Measurements from ENCODE around the gene RPS6KA5. TPM values are rescaled to one million over a fixed set of nuclear protein-coding genes. Genes with fewer than 3 reads are reported as not detected.

Gene RPS6KA5
- total RNA-seq, 1 experiment from 2014 or later, result 3.8 TPM

- Histone ChIP-seq H2AK5ac (ENCODE audit: insufficient read length, low read length) (no peak overlapping the region), H2BK20ac (ENCODE audit: low read depth, low read length, poor library complexity, severe bottlenecking) (no peak overlapping the region), H3K9ac (ENCODE audit: extremely low read depth, insufficient read length, low read length) (no peak overlapping the region), H3K27ac (ENCODE audit: insufficient read length, low read depth, low read length) (no peak overlapping the region), H3K56ac (ENCODE audit: insufficient read length, low read depth, low read length) (no peak overlapping the region), H2AFZ (ENCODE audit: low read length) (no peak overlapping the region), H4K91ac (ENCODE audit: insufficient read length, low read depth, low read length) (no peak overlapping the region), H2BK5ac (ENCODE audit: insufficient read length, low read length) (no peak overlapping the region), H4K5ac (ENCODE audit: insufficient read length, low read depth, low read length) (no peak overlapping the region), H3K14ac (ENCODE audit: insufficient read depth, low read length) (no peak overlapping the region), H3K23me2 (ENCODE audit: insufficient read length, low read depth, low read length, poor library complexity, severe bottlenecking) (no peaks in the 10 kb centered on the region), H3K27me3 (ENCODE audit: insufficient read depth, low read length) (no peaks in the 10 kb centered on the region), H3K9me3 (ENCODE audit: control insufficient read depth, low read depth, low read length) (no peaks in the 10 kb centered on the region), H3K4me2 (ENCODE audit: insufficient read depth, insufficient read length, low read length) (no peak overlapping the region), H2BK12ac (ENCODE audit: insufficient read length, low read depth, low read length) (no peak overlapping the region), H4K8ac (replicated peaks; ENCODE audit: insufficient read length, low read depth, low read length) (no peak overlapping the region), H4K20me1 (ENCODE audit: control insufficient read depth, insufficient read depth, insufficient read length) (no peaks in the 10 kb centered on the region), H3K4me1 (ENCODE audit: insufficient read depth, low read length) (no peaks in the 10 kb centered on the region), H3K23ac (ENCODE audit: insufficient read length, low read depth, low read length) (no peak overlapping the region), H2BK120ac (ENCODE audit: low read depth, low read length, poor library complexity, severe bottlenecking) (no peak overlapping the region), H3T11ph (ENCODE audit: low read length) (no peak overlapping the region), H2BK15ac (ENCODE audit: low read depth, low read length) (no peak overlapping the region), H3K79me2 (ENCODE audit: insufficient read depth, low read length) (no peaks in the 10 kb centered on the region), H3K4ac (ENCODE audit: low read depth, low read length) (no peak overlapping the region), H3K18ac (ENCODE audit: insufficient read length, low read depth, low read length) (no peak overlapping the region), H3K79me1 (ENCODE audit: insufficient read depth, low read depth, low read length, poor library complexity, severe bottlenecking) (no peaks in the 10 kb centered on the region)
- no peak for TF ChIP-seq CTCF (conservative IDR thresholded peaks at IDR 0.05)
- no peak overlapping the region for H3K4me3 Mint-ChIP-seq
- H3K27ac Mint-ChIP-seq, result no peak overlapping the region; a peak in 1 of 7 replicates
- H3K36me3 Mint-ChIP-seq (ENCODE audit: insufficient read depth in 1 of 3, low read depth in 3 of 3), result no peaks in the 10 kb centered on the region
- peaks cover 3% of the 10 kb centered on the region for H3K27me3 Mint-ChIP-seq (ENCODE audit: low read depth)
- no peaks in the 10 kb centered on the region for H3K4me1 Mint-ChIP-seq
- no CpG with 5 or more reads among the region's 3 CpGs for WGBS (ENCODE audit: extremely low coverage, insufficient read length, low lambda C conversion rate)
- DNase-seq, result no peak
- peaks cover 0 to 2% of the 10 kb centered on the region in 2 experiments; a peak in 2 of 5 replicates for H3K9me3 Mint-ChIP-seq
Measured at GRCh38 chr14:90839889-90840266, 220.6 kb downstream of the RPS6KA5 start.
